Fibroblast of lung (primary cell): ENCODE measurements around the gene ANKRD52. TPM values are rescaled to one million over a fixed set of nuclear protein-coding genes. Genes with fewer than 3 reads are reported as not detected.

Experiments
- DNase-seq, 2 donors: peaks; one replicate each; pipeline versions ENCODE4 v3.0.0 to v3.0.0-alpha.2; 2010; ENCODE audit warnings: low read depth in 2 of 2
- H2AFZ ChIP-seq: 2 replicates; pipeline ENCODE4 v1.5.1; 2012; ENCODE audit warnings: low read length, control low read depth, inconsistent platforms
- H3K27ac ChIP-seq: 2 replicates; pipeline ENCODE4 v1.5.1; 2011; ENCODE audit warnings: low read length, control low read depth; ENCODE audit not compliant: insufficient read depth
- H3K27me3 ChIP-seq: 2 replicates; pipeline ENCODE4 v1.5.1; 2011; ENCODE audit warnings: mild to moderate bottlenecking, low read length; ENCODE audit not compliant: control insufficient read depth, insufficient read depth
- H3K36me3 ChIP-seq: 2 replicates; pipeline ENCODE4 v1.5.1; 2011; ENCODE audit warnings: low read length; ENCODE audit not compliant: control insufficient read depth, insufficient read depth
- H3K4me1 ChIP-seq: 2 replicates; pipeline ENCODE4 v1.5.1; 2011; ENCODE audit warnings: low read length; ENCODE audit not compliant: control insufficient read depth, insufficient read depth; ENCODE audit errors: extremely low read depth
- H3K4me2 ChIP-seq: 2 replicates; pipeline ENCODE4 v1.5.1; 2011; ENCODE audit warnings: low read length, control low read depth; ENCODE audit not compliant: insufficient read depth; ENCODE audit errors: extremely low read depth
- H3K4me3 ChIP-seq, 4 experiments: fragments of 200-600 bp in 1 of 4; sonication (generic) in 1 of 4; replicated peaks in 1 of 4; 2 replicates each; pipeline ENCODE4 v1.5.1; 2011 to 2016; ENCODE audit warnings: low read length in 4 of 4, low read depth in 3 of 4, mild to moderate bottlenecking in 3 of 4, control low read depth in 2 of 4, inconsistent platforms in 1 of 4, mixed read lengths in 1 of 4; ENCODE audit not compliant: insufficient read depth in 1 of 4; ENCODE audit errors: control extremely low read depth in 1 of 4
- H3K79me2 ChIP-seq: 2 replicates; pipeline ENCODE4 v1.5.1; 2012; ENCODE audit warnings: mild to moderate bottlenecking, low read length, inconsistent platforms; ENCODE audit not compliant: control insufficient read depth, insufficient read depth
- H3K9ac ChIP-seq: 2 replicates; pipeline ENCODE4 v1.5.1; 2011; ENCODE audit warnings: mild to moderate bottlenecking, low read length, control low read depth; ENCODE audit not compliant: insufficient read depth
- H3K9me3 ChIP-seq: 2 replicates; pipeline ENCODE4 v1.5.1; 2012; ENCODE audit warnings: low read depth, low read length; ENCODE audit not compliant: control insufficient read depth, insufficient read depth
- H4K20me1 ChIP-seq: 2 replicates; pipeline ENCODE4 v1.5.1; 2011; ENCODE audit warnings: low read length; ENCODE audit not compliant: control insufficient read depth, insufficient read depth; ENCODE audit errors: extremely low read depth
- EZH2 ChIP-seq: IDR thresholded peaks from 2 replicates; pipeline ENCODE4 v1.5.1; 2012; ENCODE audit warnings: low read length, control low read depth, mild to moderate bottlenecking; ENCODE audit errors: missing control alignments
- polyA plus RNA-seq, 2 donors: library from polyadenylated mRNA; depleted of rRNA in 1 of 2; stranded (reverse) in 1 of 2; unstranded in 1 of 2; fragments of >200 nt; gene quantifications; 2 replicates each; pipeline ENCODE4 v1.2.1, GENCODE V29; 2011 to 2012; ENCODE audit warnings: missing spikeins in 1 of 2
- total RNA-seq: library from RNA; depleted of rRNA; stranded (reverse); fragments of >200 nt; gene quantifications from 2 replicates; pipeline ENCODE4 v1.2.1, GENCODE V29; 2014
- TF ChIP-seq, protein P1 (sequence below), 2 donors: IDR thresholded peaks in 1 of 2; conservative IDR thresholded peaks in 1 of 2; 1 replicate in 1 of 2; 2 replicates in 1 of 2; pipeline ENCODE4 v1.5.1; 2011 to 2012; ENCODE audit warnings: low read length in 2 of 2, control low read depth in 1 of 2, inconsistent platforms in 1 of 2, low read depth in 1 of 2, mild to moderate bottlenecking in 1 of 2

Gene ANKRD52
- total and polyA plus RNA-seq, 2 donors (not counting 1 experiment from before 2014, with no cell fraction given), result 12.2 to 14.9 TPM

DNA sequence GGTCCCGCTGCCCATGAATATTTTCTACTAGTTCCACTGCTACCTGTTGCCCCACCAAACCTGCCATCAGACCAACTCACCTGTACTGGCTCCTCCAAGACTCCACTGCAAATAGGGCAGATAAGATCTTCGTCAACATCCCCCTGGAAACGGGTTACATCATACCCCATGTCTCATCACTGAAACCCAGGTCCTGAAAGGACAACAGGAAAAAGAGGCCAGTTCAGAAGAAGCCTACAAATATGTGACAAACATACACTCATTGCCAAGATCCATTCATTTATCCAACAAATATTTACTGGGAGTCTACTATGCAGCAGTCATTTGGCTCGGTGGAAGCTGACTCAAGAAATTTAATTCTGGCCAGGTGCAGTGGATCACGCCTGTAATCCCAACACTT, 44.3 kb downstream of the ANKRD52 start:
- Histone ChIP-seq H3K79me2 (peaks cover 19% of the 10 kb centered on the region), H3K27ac (no peak overlapping the region), H3K4me2 (no peak overlapping the region), H3K27me3 (no peaks in the 10 kb centered on the region), H2AFZ (no peak overlapping the region), H3K4me1 (no peaks in the 10 kb centered on the region), H4K20me1 (no peaks in the 10 kb centered on the region), H3K36me3 (peaks cover 21% of the 10 kb centered on the region), H3K9ac (no peak overlapping the region), H3K9me3 (no peaks in the 10 kb centered on the region), H3K4me3 (no peak overlapping the region)
- TF ChIP-seq, protein P1, sequence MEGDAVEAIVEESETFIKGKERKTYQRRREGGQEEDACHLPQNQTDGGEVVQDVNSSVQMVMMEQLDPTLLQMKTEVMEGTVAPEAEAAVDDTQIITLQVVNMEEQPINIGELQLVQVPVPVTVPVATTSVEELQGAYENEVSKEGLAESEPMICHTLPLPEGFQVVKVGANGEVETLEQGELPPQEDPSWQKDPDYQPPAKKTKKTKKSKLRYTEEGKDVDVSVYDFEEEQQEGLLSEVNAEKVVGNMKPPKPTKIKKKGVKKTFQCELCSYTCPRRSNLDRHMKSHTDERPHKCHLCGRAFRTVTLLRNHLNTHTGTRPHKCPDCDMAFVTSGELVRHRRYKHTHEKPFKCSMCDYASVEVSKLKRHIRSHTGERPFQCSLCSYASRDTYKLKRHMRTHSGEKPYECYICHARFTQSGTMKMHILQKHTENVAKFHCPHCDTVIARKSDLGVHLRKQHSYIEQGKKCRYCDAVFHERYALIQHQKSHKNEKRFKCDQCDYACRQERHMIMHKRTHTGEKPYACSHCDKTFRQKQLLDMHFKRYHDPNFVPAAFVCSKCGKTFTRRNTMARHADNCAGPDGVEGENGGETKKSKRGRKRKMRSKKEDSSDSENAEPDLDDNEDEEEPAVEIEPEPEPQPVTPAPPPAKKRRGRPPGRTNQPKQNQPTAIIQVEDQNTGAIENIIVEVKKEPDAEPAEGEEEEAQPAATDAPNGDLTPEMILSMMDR (conservative IDR thresholded peaks at IDR 0.05 in 1 of 2, IDR thresholded peaks at IDR 0.05 in 1 of 2; ENCODE audit: low read depth in 1 of 2, low read length in 2 of 2), result no peak
- no peak for DNase-seq

GRCh38 chr12:56212361-56212760, 45.8 kb downstream of the ANKRD52 start:
- H3K9me3 ChIP-seq, result no peaks in the 10 kb centered on the region
- H3K27me3 ChIP-seq, result no peaks in the 10 kb centered on the region
- no peak overlapping the region for H3K4me3 ChIP-seq
- H4K20me1 ChIP-seq, result no peaks in the 10 kb centered on the region
- H2AFZ ChIP-seq, result no peak overlapping the region
- H3K79me2 ChIP-seq, result peaks cover 10% of the 10 kb centered on the region
- no peak overlapping the region for H3K4me2 ChIP-seq
- peaks cover 25% of the 10 kb centered on the region for H3K36me3 ChIP-seq
- H3K27ac ChIP-seq, result no peak overlapping the region
- DNase-seq, result no peak
- TF ChIP-seq, protein P1 (conservative IDR thresholded peaks at IDR 0.05 in 1 of 2, IDR thresholded peaks at IDR 0.05 in 1 of 2; ENCODE audit: low read depth in 1 of 2, low read length in 2 of 2), result no peak
- TF ChIP-seq EZH2, result no peak
- peaks cover 3% of the 10 kb centered on the region for H3K4me1 ChIP-seq
- H3K9ac ChIP-seq, result no peak overlapping the region

- Histone ChIP-seq H3K27me3 (no peaks in the 10 kb centered on the region), H3K36me3 (peaks cover 31% of the 10 kb centered on the region), H3K27ac (no peak overlapping the region), H3K79me2 (no peaks in the 10 kb centered on the region), H3K4me2 (no peak overlapping the region), H4K20me1 (no peaks in the 10 kb centered on the region), H3K9ac (no peak overlapping the region), H3K4me3 (no peak overlapping the region), H3K4me1 (peaks cover 7% of the 10 kb centered on the region), H2AFZ (no peak overlapping the region), H3K9me3 (no peaks in the 10 kb centered on the region)
- DNase-seq, result no peak
- no peak for TF ChIP-seq EZH2
- TF ChIP-seq, protein P1 (conservative IDR thresholded peaks at IDR 0.05 in 1 of 2, IDR thresholded peaks at IDR 0.05 in 1 of 2; ENCODE audit: low read depth in 1 of 2, low read length in 2 of 2), result no peak
Observed at GRCh38 chr12:56208006-56208405, 50.2 kb downstream of the ANKRD52 start.
